SK-N-MC (cell line): Measurements from ENCODE around the gene GRB2.

Experiments used
- EZH2 ChIP-seq: fragments of 200-600 bp; sonication (generic); IDR thresholded peaks from one replicate; pipeline ENCODE4 v1.6.1; 2017; ENCODE audit warnings: antibody characterized with exemption
- POLR2AphosphoS5 ChIP-seq: IDR thresholded peaks from 2 replicates; pipeline ENCODE4 v1.6.1; 2012; ENCODE audit warnings: mild to moderate bottlenecking, low read depth, low read length, borderline replicate concordance

DNA sequence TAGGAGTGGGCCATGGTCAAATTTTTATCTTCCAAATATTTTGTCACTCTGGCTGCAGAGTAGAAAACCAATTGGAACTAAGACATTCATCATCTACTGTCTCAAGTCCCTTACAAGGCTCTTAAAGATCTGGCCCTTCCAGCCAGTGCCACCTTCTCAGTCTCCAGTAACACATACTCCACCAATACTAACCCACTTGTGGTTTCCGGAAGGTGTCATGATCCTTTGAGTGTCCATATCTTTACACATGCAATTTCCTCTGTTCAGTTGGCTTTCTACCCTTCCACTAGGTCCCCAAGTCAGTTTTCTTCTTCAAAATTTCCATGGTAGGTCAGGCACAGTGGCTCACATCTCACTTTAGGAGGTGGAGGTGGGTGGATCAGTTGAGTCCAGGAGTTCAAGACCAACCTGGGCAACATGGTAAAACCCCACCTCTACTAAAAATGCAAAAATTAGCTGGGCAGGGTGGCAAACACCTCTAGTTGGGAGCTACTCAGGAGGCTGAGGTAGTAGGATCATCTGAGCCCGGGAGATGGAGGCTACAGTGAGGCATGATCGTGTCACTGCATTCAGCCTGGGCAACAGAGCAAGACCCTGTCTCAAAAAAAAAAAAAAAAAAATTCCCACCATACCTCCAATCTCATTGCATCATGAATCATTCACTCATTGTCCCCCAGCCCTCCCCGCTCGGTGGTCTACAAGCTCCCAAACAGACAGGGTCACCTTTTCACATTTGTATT lies 6.0 kb upstream of the GRB2 start:
- TF ChIP-seq EZH2 (no peak), POLR2AphosphoS5 (no peak)
